Esophagus muscularis mucosa (tissue), 4 donors: ENCODE results near the gene POTEC.
"Not testable (repeated sequence)": the region's sequence is repeated elsewhere in the genome, so short reads cannot be mapped to it uniquely, and the experiment has no call there.

Experiments
- CTCF ChIP-seq, 3 experiments: fragments of 200-600 bp in 2 of 3; fragments of 450-650 bp in 1 of 3; sonication (generic) in 2 of 3; IDR thresholded peaks; one replicate each; pipeline ENCODE4 v1.5.1; 2017 to 2019; ENCODE audit warnings: antibody characterized with exemption in 3 of 3, mild to moderate bottlenecking in 2 of 3, moderate library complexity in 1 of 3
- EP300 ChIP-seq: sonication (generic); formaldehyde crosslinking; IDR thresholded peaks from one replicate; pipeline ENCODE4 v1.6.1; 2017; ENCODE audit warnings: antibody characterized with exemption
- POLR2A ChIP-seq: fragments of 450-650 bp; IDR thresholded peaks from one replicate; pipeline ENCODE4 v1.6.1; 2017; ENCODE audit warnings: antibody characterized with exemption, moderate library complexity, mild to moderate bottlenecking, low read depth

GRCh38 chr18:14486926-14487580, 56.3 kb downstream of the POTEC start:
- not testable (repeated sequence) for TF ChIP-seq CTCF (IDR thresholded peaks at IDR 0.05); POLR2A; EP300
